GM19468 (cell line): ENCODE data around the gene SLC6A13.

ENCODE experiments used
- ATAC-seq: cut with Tn5 transposase; IDR thresholded peaks from one replicate; pipeline ENCODE4 v1.9.1; 2021; ENCODE audit warnings: mild to moderate bottlenecking, moderate library complexity, moderate number of reproducible peaks; ENCODE audit not compliant: unreplicated experiment; ENCODE audit errors: extremely low read depth

Gene SLC6A13

DNA sequence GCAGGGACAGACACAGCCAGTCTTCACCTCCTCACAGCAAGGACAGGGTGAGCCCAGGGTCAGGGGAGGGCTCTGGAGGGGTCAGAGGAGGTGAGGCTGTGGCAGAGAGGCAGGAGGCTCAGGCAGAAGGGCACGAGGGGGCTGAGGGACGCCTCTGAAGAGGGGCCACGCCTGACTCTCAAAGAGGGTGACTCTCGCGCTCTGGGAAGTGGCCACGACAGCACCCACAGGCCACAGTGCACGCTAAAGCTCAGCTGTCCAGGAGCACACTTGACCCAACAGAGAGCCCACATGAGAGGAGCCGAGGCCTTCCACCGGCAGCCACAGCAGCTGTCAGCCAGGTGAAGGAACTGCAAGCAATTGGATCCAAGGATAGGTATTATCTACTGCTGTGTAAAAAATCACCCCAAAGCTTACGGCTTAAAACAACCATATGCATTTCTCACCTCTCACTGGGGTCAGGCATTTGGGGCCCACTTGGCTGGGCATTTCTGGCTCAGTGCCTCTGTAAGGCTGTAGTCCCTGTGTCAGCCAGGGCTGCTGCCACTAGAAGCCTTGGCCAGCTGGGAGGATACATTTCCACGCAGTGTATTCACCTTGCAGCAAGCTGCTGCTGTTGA, 76.5 kb downstream of the SLC6A13 start:
- no peak for ATAC-seq

DNA sequence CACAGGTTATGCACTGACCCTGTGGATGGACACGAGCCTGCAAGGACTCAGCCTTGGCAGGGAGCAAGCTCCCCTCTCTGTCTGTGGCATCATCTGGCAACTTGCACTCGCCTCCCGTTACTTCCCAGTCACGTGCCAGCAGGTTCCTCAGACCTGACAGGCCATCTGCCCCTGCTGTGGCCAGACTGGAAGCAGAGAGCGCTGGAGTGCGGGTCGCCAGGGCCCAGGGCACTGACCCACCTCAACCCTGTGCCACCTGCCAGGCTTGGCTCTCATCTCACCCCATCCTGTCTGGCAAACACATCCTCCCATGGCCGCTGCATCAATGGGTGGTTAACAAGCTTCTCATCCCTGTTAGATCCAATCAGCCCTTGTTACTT, 77.1 kb downstream of the SLC6A13 start:
- no peak for ATAC-seq

DNA sequence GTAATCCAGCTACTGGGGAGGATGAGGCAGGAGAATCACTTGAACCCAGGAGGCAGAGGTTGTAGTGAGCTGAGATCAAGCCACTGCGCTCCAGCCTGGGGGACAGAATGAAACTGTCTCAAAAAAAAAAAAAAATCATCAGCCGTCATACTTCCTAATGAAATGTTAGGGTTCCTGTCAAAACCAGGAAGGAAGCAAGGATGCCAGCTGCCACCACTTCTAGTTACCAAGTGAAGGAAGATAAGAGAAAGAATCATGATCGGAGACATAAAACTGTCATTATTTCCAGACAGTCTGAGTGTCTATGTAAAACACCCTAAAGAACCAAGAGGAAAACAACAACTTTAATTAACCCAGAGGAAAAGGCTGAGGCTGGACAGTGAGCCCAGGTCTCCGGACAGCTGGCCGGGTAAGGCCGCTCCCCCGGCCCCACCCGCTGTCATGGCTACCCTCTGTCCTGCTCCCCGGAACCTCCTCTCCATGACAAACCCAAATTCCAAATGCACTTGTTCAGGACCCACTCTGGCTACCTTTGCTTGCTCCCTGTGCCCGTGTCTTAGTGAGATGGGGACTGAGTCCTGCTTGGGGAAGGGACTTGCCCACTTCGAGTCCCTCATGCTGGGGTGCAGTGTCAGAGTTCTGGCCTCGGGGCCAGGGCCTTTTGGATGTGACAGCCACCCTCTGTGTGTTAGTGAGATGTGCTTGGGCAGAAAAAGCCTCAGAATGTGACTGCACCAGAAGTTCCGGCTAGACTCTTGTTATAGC, 77.6 kb downstream of the SLC6A13 start:
- ATAC-seq, result no peak

DNA sequence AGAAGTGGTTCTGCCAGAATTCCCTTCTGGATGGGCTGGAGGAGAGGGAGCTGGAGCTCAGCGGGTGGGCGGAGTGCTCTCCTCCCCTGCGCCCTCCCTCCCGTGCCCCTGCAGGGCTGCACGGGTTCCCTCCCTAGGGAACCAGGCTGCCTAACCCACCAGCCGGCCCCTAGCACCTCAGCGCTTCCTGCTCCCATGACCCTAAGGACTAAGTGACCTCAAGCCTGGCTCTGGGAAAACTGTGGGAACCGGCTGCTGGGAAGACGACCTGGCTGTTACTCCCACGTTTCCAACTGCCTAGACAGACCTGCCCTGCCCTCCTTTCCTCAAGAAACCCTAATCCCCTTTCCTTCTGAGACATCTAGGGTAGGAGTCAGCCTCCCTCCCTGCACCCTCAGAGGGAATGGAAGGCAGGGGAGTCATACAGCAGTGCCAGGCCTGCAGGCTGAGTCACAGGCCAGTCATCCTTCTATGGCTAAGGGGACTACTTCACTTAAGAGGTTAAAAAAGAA, 80.2 kb downstream of the SLC6A13 start:
- ATAC-seq, result no peak

DNA sequence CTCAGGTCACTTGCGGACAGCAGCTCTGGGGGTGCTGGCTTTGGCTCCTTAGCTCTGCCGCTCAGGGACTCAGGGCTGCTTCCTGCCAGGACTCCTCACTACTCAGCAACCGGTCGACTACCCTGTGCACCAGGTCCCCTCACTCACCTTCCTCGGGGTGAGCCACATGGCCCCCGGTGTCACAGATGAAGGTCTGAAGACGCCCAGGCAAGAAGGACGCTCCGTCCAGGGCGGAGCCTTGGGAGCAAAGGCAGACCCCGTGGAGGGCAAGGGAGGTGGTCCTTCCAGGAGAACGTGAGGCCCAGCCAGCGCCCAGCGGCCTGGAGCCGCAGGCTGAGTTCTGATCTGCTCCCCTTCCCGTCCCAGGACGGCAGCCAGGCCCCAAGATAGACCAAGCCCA, 80.7 kb downstream of the SLC6A13 start:
- ATAC-seq, result no peak

DNA sequence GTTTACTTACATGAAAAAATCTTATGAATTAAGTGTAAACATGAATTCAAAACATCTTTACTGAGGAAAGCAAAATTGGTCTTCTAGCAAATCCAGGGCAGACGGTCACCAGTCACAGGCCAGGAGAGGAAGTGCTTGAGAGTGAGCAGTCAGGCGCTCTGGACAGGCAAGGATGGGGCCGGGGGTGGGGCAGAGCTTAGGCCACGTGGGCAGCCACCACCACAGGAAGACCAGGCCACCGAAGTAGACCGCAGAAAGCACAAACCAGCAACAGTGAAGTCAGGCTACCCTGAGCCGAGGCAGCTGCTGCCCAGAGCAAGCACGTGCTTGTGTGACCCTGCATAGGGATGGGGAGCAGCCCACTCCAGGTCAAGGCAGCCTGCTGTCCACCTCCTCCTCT, 82.2 kb downstream of the SLC6A13 start:
- no peak for ATAC-seq

DNA sequence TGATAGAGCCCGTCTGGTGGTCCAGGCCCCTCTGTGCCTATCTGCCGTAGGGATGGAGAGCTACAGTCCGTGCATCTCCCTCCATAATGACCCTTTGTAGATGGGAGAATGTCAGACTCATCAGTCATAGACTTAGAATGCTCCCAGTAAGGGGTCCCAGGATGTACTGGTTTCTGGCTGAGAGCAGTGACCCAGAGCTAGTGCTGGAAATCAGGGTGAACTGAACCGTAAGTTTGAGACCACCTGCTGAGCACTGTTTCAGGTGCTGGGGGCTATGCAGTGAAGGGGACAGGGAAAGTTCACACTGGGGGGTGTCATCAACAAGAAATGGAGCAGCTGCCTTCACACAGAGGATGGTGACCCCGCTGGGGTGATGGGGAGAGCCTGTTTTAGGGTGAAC, 82.8 kb downstream of the SLC6A13 start:
- no peak for ATAC-seq

DNA sequence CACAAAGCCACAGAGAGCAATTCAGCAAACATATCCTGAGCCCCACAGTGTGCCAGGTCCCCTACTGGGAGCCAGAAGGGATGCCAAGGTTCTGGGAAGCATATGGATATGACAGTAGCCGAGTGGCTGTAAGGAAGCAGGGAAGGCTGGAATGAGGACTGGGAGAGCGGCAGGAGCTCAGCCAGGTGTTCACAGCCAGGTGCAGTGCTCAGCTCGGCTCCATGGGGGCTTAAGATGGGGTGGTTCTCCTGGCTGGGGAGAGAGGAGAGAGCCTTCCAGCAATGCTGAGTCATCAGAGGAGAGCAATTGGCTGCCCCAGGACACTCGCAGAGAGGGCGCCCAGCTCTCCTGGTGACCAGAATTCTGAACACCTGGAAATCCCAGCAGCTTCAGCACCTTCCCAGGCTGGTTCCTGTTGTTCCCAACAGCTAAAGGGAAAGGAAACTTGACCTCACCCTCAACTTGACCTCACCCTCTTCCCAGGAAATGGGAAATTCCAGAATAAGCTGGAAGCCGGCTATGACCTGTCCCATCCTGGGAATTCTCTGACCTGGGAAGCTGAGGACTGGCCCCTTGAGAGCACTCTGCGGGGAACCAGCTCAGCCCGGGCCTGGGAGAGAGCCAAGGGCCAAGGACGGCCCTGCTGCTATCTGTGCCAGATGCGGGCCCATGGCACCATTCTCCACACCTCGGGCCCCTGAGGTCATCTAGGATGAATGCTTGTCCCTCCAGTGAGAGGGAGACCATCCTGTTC, 83.3 kb downstream of the SLC6A13 start:
- ATAC-seq, result no peak

DNA sequence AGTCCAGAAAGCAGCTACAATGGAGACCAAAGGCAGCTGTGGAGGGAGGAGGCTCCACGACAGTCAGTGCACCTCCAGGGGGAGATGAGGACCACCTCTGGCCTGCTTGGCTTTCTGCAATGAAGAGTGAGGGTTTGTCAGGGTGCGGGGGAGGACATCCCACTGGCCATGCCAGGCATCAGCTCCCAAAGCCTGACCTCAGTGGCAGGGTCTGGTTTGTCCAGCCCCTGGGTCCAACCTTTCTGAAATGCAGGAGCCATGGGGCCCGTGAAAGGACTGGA, 83.9 kb downstream of the SLC6A13 start:
- ATAC-seq, result no peak

DNA sequence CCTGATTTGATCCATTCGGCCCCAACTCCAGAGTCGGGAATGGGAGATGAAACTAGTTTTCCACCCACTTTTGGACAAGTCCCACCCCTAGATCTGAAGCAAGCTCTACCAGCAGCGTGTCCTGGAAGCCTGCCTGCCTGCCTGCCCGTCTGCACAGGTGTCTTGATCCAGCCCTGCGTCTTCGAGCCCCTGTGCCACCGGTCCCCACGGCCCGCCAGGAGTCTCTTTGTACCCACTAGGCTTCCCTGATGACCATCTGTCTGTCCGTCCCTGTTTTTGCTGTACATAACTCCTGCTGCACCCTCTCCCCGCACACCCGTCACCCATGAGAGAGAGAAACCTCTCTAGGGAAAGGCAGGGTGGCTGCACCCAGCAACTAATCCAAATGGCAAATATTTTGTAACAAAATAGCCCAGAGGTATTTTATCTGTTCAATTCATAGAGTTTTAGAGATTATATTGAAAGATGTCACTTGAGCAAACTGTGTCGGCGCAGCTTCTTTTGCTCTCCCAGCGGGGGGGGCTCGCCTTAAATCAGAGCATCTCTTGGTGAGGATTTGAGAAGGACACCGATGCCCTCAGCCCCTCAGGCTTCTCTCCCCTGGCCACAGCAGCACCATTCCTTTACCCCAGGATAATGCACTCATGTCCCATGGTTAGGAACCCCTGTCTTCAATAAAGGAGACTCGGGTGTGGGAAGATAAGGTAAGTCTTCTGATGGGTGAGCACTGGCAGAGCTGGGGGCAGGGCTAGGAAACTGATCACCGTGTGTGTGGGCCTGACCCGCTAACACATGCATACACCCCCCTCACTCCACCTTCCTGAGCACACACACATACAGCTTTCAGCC, 84.4 kb downstream of the SLC6A13 start:
- ATAC-seq, result no peak

DNA sequence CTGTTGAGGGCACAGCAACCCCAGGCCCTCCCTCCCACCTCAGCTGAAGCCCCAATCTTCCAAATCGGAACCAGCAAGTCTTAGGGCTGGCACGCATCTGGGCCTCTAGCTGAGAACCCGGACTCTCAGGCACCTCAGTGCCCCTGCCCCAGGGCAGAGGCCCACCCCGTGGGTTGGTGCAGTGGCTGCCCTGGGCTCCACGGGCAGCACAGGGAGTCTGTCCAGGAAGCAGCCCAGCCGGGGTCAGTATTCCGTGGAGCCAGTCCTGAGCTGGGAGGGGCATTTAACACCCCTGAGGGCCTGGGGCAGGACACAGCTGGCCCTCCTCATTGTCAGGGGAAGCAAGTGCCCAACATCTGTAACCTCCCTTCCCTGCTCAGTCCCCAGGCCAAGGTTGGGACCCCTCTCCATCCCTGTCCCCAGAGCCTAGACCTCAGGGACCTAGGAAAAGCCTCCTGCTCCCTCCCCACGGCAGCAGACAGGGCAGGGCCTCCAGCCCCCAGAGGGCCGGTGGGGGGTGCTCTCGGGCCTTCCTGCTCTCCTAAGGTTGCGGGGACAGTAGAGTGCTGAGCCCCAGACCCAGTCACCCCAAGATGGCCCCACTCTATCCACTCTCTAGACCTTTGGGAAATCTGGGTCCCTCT, 85.2 kb downstream of the SLC6A13 start:
- no peak for ATAC-seq

DNA sequence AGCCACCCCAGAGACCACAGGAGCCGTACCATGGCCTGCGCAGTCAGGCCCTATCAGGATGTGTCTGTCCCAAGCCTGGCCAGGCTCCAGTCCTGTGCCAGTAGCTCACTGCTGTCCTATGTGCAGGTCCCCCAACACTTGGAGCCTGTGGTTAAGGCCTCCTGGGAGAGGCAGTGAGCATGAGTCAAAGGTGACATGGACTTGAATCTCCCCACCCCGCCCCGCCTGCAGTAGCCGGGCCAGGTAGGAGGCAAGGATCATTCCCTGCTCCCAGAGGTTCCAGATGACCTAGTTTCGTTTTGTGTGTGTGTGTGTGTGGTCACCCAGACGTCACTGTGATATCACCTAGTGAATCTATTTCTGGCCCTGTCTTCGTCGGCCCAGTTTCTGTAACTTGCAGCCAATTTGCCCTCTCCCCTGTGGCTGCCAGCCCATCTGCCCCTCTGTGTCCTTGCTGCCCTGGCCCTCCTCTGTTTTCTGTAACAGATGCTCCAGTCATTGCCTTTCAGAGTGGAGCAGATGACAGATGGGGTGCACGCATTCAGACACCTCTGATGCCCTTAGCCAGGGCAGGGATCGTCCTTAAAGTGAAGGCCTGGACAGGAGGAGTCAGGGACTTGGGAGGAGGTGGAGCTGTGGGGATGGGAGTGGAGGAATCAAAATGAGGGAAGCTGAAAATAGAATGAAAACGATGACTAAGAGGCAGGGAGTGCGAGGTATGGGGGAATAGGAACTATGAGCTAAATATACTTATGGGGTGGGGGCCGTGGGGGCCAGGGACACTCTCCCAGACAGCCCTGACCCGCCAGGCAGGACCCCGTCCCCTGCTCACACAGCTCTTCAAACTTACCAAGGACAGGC, 86.1 kb downstream of the SLC6A13 start:
- no peak for ATAC-seq

DNA sequence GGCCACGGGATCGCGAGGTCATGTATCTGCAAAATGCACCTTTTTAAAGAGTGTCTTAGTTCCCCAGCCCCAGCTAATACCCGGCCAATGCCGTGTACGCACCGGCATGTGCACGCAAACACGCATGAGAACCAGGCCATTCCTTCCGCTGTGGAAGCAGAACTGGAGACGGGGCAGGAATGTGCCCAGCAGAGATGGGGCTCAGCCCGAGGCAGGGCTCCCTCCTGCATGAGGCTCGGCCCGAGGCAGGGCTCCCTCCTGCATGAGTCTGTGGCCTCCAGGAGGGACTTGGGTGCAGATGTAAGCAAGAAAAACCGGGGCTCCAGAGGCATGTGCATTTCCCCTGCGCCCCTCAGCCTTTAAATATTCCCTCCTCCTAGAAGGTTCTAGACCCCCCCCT, 86.9 kb downstream of the SLC6A13 start:
- ATAC-seq, result no peak

DNA sequence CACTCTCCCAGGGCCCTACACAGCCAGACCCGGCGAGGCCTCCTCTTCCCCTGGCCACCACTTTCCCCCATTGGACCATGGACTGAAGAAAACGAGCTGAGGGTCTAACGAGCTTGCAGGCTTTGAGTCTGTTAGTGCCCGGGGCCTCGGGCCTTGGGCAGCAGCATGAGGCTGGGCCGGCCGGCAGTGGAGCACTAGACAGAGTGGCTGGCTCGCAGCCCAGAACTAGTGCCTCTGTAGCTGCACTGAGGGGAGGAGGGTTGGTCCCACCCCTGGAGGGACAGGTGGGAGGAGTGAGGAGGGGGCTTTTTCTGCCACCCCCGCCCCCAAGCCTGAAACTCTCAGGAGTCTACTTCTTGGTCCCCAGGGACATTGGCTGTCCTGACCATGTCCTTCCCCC, 87.4 kb downstream of the SLC6A13 start:
- ATAC-seq, result no peak

DNA sequence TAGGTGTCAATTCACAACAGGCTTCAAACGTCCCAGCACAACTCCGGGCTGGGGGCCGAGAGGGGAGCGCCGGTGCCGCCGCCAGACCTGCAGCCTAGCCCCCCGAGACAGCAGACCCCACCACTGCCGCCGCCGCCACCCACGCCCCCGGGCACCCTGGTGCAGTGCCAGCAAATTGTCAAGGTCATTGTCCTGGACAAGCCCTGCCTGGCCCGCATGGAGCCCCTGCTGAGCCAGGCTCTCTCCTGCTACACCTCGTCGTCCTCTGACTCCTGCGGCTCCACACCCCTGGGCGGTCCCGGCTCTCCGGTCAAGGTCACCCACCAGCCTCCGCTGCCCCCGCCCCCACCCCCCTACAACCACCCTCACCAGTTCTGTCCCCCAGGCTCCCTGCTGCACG, 88.0 kb downstream of the SLC6A13 start:
- ATAC-seq, result no peak

DNA sequence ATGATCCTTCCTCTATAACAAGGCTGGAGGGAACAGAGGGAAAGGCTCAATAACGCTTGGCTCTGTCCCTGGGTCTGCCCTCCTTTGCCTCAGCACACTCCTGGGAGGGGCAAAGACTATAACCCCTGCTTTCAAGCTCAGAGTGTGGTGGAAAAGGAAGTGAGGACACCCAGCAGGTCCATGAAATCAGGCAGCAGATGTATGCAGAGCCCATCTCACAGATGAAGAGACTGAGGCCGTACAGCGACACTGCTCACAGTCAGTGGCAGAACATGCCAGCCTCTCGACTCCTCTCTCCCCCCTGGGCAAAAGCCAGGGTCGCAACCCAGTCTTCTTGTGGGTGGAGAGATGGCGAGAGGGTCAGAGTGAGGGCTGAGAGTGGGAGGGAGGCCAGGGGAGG, 88.5 kb downstream of the SLC6A13 start:
- ATAC-seq, result no peak

DNA sequence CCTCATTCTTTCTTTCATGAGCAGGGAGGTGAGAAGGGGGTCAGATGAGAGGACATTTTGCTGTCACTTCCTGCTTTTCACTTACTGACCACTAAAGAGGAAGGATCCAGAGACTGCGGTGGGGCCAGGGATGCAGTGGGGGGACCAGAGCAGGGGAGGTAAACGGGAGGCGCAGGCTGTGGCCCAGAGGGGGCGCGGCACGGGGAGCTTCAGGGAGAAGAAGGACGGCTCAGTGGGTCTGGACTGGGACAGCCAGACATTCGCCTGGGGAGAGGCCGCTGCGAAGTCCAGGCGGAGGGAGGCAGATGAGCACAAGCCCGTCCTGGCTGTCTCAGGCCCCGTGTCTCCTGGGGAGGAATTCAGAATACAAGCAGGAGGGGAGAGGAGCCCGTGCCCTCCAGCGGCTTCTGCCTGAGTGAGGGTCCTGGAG, 89.9 kb downstream of the SLC6A13 start:
- ATAC-seq, result no peak

DNA sequence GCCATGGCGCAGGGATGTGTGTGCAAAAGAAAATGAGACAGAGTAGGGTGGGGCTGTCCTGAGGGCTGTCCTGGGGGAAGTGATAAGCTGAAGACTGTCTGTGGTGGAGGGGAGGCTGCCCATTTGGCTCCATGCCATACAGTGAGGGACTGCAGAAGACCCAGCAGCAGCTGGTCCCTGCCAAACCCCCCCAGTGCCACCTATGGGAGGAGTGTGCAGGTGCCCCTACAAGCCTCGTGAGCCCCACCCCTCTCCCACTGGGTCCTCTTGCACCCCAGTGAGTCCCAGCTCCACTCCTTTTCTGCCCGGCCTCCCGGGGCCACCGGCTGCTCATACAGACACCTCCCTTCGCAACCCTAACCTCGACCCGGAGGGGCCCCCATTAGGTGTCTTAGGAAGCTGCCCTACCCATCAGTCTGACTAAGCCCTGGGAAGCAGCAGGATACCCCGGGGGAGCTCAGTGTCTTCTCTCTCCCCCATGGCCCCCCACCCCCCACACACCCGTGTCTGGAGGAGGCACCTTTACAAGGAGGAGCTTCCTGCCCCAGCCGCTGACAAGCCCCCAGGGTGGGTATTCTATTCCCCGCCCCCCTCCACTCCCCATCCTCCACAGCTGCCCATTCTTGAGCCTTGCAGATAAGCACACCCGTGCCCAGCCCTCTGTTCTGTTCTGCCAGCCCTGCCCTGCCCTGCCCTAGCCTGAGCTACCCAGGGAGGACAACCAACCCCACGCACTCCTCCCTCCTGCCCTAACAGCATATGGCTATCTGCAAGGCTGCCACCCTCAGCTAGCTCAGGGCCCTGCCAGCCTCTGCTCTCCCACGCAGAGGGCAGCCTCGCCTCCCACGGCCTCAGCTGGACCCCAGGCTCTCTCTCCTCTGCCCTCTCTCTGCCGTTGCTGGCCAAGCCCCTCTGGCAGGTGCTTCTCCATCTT, 90.6 kb downstream of the SLC6A13 start:
- ATAC-seq, result no peak
